HG02571 (cell line): ENCODE results near the gene XYLT2.
"Not testable (repeated sequence)": the region's sequence is repeated elsewhere in the genome, so short reads cannot be mapped to it uniquely, and the experiment has no call there.

Experiments used
- ATAC-seq: cut with Tn5 transposase; IDR thresholded peaks from one replicate; pipeline ENCODE4 v1.9.1; 2021; ENCODE audit warnings: mild to moderate bottlenecking, moderate library complexity; ENCODE audit not compliant: unreplicated experiment

Gene XYLT2

GRCh38 chr17:50345432-50346312, at the start of gene XYLT2:
TSS of gene XYLT2 (plus strand) at chr17:50346126. CDS start at chr17:50346141, 15 bp downstream.
- peak; percentile 77 for ATAC-seq

GRCh38 chr17:50297407-50297865, 48.5 kb upstream of the XYLT2 start:
- no peak for ATAC-seq

- ATAC-seq, result no peak
Measured at GRCh38 chr17:50298018-50298417, 47.9 kb upstream of the XYLT2 start.

- ATAC-seq, result no peak
Measured at GRCh38 chr17:50299776-50300175, 46.1 kb upstream of the XYLT2 start.

GRCh38 chr17:50300824-50301223, 45.1 kb upstream of the XYLT2 start:
- ATAC-seq, result not testable (repeated sequence)

- ATAC-seq, result no peak
Measured at GRCh38 chr17:50301891-50302584, 43.9 kb upstream of the XYLT2 start.

- ATAC-seq, result no peak
Measured at GRCh38 chr17:50303051-50303450, 42.9 kb upstream of the XYLT2 start.

- ATAC-seq, result no peak
Measured at GRCh38 chr17:50303596-50303995, 42.3 kb upstream of the XYLT2 start.

GRCh38 chr17:50304781-50305404, 41.0 kb upstream of the XYLT2 start:
- ATAC-seq, result no peak

GRCh38 chr17:50307654-50308053, 38.3 kb upstream of the XYLT2 start:
- no peak for ATAC-seq

- ATAC-seq, result no peak
Measured at GRCh38 chr17:50308666-50309065, 37.3 kb upstream of the XYLT2 start.

GRCh38 chr17:50310455-50311111, 35.3 kb upstream of the XYLT2 start:
- no peak for ATAC-seq

- no peak for ATAC-seq
Measured at GRCh38 chr17:50311112-50311460, 34.8 kb upstream of the XYLT2 start.

- no peak for ATAC-seq
Measured at GRCh38 chr17:50311483-50311882, 34.4 kb upstream of the XYLT2 start.

- ATAC-seq, result no peak
Measured at GRCh38 chr17:50312308-50312707, 33.6 kb upstream of the XYLT2 start.

GRCh38 chr17:50314456-50315011, 31.4 kb upstream of the XYLT2 start:
- no peak for ATAC-seq

- no peak for ATAC-seq
Measured at GRCh38 chr17:50316016-50316587, 29.8 kb upstream of the XYLT2 start.

- ATAC-seq, result not testable (repeated sequence)
Measured at GRCh38 chr17:50316660-50317059, 29.3 kb upstream of the XYLT2 start.

- ATAC-seq, result no peak
Measured at GRCh38 chr17:50317121-50317520, 28.8 kb upstream of the XYLT2 start.

GRCh38 chr17:50318501-50319285, 27.2 kb upstream of the XYLT2 start:
- ATAC-seq, result no peak
